AG04450 (cell line): Measurements from ENCODE around the gene GYPE. TPM values are rescaled to one million over a fixed set of nuclear protein-coding genes. Genes with fewer than 3 reads are reported as not detected.
A peak's percentile ranks its signal among the peaks of the same experiment; 100 is the strongest.
"Not testable (repeated sequence)": the region's sequence is repeated elsewhere in the genome, so short reads cannot be mapped to it uniquely, and the experiment has no call there.

ENCODE experiments used
- CTCF ChIA-PET: fragments of 300-600, 350-600 bp; formaldehyde crosslinking; extraction: SDS; loops from one replicate; lab custom pipeline; 2022; ENCODE audit warnings: antibody characterized with exemption, inconsistent platforms; lab: Charles Lee
- POLR2A ChIA-PET: fragments of 350-600 bp; formaldehyde crosslinking; extraction: SDS; loops from one replicate; lab custom pipeline; 2021; ENCODE audit warnings: antibody characterized with exemption, inconsistent platforms; lab: Yijun Ruan, JAX
- DNase-seq: peaks from one replicate; pipeline ENCODE4 v3.0.0-alpha.2; 2011; ENCODE audit warnings: low read depth, low spot score
- H3K27ac ChIP-seq: one replicate; pipeline ENCODE4 v1.5.1; 2012; ENCODE audit warnings: low read depth, low read length, control low read depth
- H3K27me3 ChIP-seq: one replicate; pipeline ENCODE4 v1.6.0; 2012; ENCODE audit warnings: low read length; ENCODE audit not compliant: control insufficient read depth, insufficient read depth
- H3K4me3 ChIP-seq: 2 replicates; pipeline ENCODE4 v1.5.1; 2011; ENCODE audit warnings: mild to moderate bottlenecking, low read depth, low read length, control low read depth
- H3K9me3 ChIP-seq: 2 replicates; pipeline ENCODE4 v1.5.1; 2012; ENCODE audit warnings: low read length; ENCODE audit not compliant: control insufficient read depth, insufficient read depth
- CTCF ChIP-seq: IDR thresholded peaks from 2 replicates; pipeline ENCODE4 v1.5.1; 2011; ENCODE audit warnings: low read depth, low read length, control low read depth, inconsistent platforms
- polyA plus RNA-seq: library from polyadenylated mRNA; depleted of rRNA; stranded (reverse); fragments of >200 nt; gene quantifications from 2 replicates; pipeline ENCODE4 v1.2.3, GENCODE V29; 2011

GYPE gene
- polyA plus RNA-seq, 1 experiment: 1.6 TPM

GRCh38 chr4:143921181-143921580, 15.8 kb upstream of the GYPE start:
- Histone ChIP-seq H3K27me3 (no peaks in the 10 kb centered on the region), H3K4me3 (no peak overlapping the region), H3K9me3 (no peaks in the 10 kb centered on the region), H3K27ac (no peak overlapping the region)
- no peak for DNase-seq
- POLR2A ChIA-PET: no interaction called here
- no peak for TF ChIP-seq CTCF
- CTCF ChIA-PET: no interaction called here

- CTCF ChIA-PET, POLR2A ChIA-PET: not testable (repeated sequence)
These were observed 11.1 kb upstream of the GYPE start for GRCh38 chr4:143916485-143916884.

GRCh38 chr4:143912478-143912877, 7.1 kb upstream of the GYPE start:
- POLR2A ChIA-PET, H3K27me3 ChIP-seq, CTCF ChIA-PET, H3K9me3 ChIP-seq, H3K4me3 ChIP-seq, DNase-seq, H3K27ac ChIP-seq: not testable (repeated sequence)

More at GRCh38 chr4:143916485-143916884, 11.1 kb upstream of the GYPE start:
- DNase-seq, H3K9me3 ChIP-seq, H3K4me3 ChIP-seq, H3K27ac ChIP-seq, H3K27me3 ChIP-seq: not testable (repeated sequence)

GRCh38 chr4:143911528-143912417, 6.4 kb upstream of the GYPE start:
- DNase-seq, CTCF ChIA-PET, H3K27ac ChIP-seq, POLR2A ChIA-PET, H3K9me3 ChIP-seq, H3K27me3 ChIP-seq: not testable (repeated sequence)
- peak overlapping the region; percentile 56 for H3K4me3 ChIP-seq

GRCh38 chr4:143910906-143911305, 5.5 kb upstream of the GYPE start:
- H3K9me3 ChIP-seq, H3K27ac ChIP-seq, H3K27me3 ChIP-seq, CTCF ChIA-PET, POLR2A ChIA-PET, DNase-seq: not testable (repeated sequence)
- peak overlapping the region; percentile 25 for H3K4me3 ChIP-seq

- POLR2A ChIA-PET, H3K4me3 ChIP-seq, H3K9me3 ChIP-seq, DNase-seq, CTCF ChIA-PET, H3K27me3 ChIP-seq, H3K27ac ChIP-seq: not testable (repeated sequence)
- TF ChIP-seq CTCF: peak; percentile 35; the same call in 1 of the 2 replicates
These were observed 2.5 kb upstream of the GYPE start for GRCh38 chr4:143907811-143908210.

GRCh38 chr4:143904431-143904830, 928 bp downstream of the GYPE start:
- CTCF ChIA-PET, H3K27me3 ChIP-seq, POLR2A ChIA-PET, H3K4me3 ChIP-seq, DNase-seq, H3K27ac ChIP-seq, H3K9me3 ChIP-seq: not testable (repeated sequence)

- H3K4me3 ChIP-seq, H3K9me3 ChIP-seq, H3K27ac ChIP-seq, H3K27me3 ChIP-seq, POLR2A ChIA-PET, DNase-seq, CTCF ChIA-PET: not testable (repeated sequence)
These were observed 15.0 kb downstream of the GYPE start for GRCh38 chr4:143890323-143890722.

- H3K27ac ChIP-seq, H3K4me3 ChIP-seq, POLR2A ChIA-PET, DNase-seq, H3K9me3 ChIP-seq, CTCF ChIA-PET, H3K27me3 ChIP-seq: not testable (repeated sequence)
These were observed 17.2 kb downstream of the GYPE start for GRCh38 chr4:143888189-143888588.

GRCh38 chr4:143884965-143885364, 20.4 kb downstream of the GYPE start:
- DNase-seq, H3K9me3 ChIP-seq, H3K4me3 ChIP-seq, POLR2A ChIA-PET, CTCF ChIA-PET, H3K27ac ChIP-seq, H3K27me3 ChIP-seq: not testable (repeated sequence)
